SHP77 treated with DMSO at 0.1 percent for 48 hours (cell line): Measurements from ENCODE around the gene C19orf25.

ENCODE experiments used
- DNase-seq: peaks from one replicate; lab custom pipeline; 2025; lab: John Stamatoyannopoulos, UW

C19orf25 gene

DNA sequence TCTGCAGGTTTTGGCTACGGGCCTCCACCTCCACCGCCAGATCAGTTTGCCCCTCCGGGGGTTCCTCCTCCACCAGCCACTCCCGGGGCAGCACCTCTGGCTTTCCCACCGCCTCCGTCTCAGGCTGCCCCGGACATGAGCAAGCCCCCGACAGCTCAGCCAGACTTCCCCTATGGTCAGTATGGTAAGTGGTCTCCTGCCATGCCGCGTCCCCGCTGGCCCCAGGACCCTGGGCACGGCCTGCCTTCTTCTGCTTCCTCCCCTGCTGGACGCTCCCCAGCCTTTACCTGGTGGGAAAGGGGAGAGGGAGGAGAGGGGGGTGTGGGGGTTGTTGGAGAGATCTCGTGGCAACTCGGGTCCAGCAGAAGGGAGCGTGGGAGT lies 46.5 kb downstream of the C19orf25 start:
- no peak for DNase-seq

- DNase-seq = no peak
Observed at GRCh38 chr19:1431759-1432506, 47.1 kb downstream of the C19orf25 start.

GRCh38 chr19:1430246-1430645 lies 48.8 kb downstream of the C19orf25 start:
- DNase-seq = no peak

DNA sequence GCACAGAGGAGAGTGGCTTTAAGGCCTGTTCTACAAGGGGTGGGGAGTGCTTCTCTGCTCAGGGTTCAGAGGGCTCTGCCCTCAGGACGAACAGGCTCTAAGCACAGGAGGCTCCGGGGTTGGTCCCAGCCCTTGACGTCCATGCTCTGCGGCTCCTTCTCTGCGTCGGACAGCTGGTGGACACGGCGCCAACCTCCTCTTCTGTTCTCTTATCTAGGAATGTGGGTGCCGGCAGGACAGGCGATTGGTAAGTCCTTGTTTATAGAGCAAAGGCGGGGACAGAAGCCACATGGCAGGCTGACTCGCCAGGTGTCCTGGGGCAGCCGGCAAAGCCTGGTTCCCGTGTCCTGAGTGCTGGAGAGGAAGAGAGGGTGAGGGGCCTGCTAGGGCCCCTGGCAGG lies 49.3 kb downstream of the C19orf25 start:
- no peak for DNase-seq

GRCh38 chr19:1428738-1429391 lies 50.1 kb downstream of the C19orf25 start:
- no peak for DNase-seq

- no peak for DNase-seq
Observed at GRCh38 chr19:1427221-1427920, 51.6 kb downstream of the C19orf25 start.

GRCh38 chr19:1426736-1427135 lies 52.3 kb downstream of the C19orf25 start:
- DNase-seq = no peak

DNA sequence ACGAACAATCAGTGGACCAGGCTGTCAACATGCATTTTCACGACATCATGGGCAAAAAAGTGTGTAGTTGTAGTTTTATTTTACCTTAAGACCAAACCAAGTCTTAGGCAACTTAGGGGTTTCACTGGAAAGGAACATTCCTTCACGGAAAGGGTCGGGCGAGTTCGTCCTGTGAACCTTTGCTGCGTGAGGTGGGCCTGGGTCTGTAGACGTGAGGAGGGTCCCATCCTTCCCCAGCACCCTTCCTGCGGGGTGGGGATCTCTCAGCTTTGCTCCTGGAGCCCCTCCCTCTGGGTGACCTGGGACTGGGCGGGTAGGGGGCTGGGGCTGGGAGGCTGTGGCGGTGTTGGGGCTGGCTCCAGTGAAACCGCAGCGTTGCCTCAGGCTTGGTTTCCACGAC lies 53.1 kb downstream of the C19orf25 start:
- no peak for DNase-seq

GRCh38 chr19:1425102-1425837 lies 53.7 kb downstream of the C19orf25 start:
- no peak for DNase-seq

DNA sequence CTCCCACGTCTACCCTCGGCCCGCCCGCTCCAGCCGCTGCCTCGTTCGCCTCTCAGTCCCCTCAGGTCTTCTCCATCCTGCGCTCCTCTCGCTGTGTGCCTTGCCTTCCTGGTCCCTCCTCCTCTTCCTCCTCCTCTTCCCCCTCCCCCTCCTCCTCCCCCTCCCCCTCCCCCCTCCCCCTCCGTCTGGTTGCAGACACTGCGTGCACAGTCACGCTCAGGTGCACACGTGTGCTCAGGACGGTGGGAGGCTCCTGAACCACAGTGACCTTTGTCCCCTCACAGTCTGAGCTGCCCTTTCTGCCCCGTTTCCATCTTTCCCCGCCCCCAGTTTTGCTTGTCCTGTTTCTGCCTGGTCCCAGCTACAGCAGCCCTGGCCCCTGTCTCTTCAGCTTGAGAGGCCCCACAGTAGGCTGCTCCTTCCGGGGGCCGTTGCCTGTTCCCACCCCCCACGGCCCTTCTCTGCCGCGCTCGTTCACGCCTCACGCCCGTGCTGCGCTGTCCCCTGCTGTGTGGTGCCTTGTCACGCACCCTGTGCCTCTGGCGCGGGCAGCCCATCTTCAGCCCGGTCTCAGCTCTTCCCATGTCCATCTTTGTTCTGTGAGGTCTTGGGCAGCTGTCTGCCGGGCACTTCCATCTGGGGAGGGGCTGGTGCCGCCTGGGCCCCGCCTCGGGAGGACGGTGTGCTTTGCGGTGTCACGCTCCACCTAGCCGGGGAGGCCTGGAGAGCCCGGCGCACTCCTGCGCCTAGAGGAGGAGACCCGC lies 54.6 kb downstream of the C19orf25 start:
- DNase-seq = no peak

GRCh38 chr19:1423436-1424191 lies 55.4 kb downstream of the C19orf25 start:
- DNase-seq = no peak
